Mucosa of rectum (tissue), 2 donors: ENCODE data around the gene PELI1.
A peak's percentile ranks its signal among the peaks of the same experiment; 100 is the strongest.

Experiments
- H3K27ac ChIP-seq, 2 donors: one replicate each; pipeline ENCODE4 v1.7.0; 2013; ENCODE audit warnings: inconsistent platforms in 2 of 2, low read depth in 2 of 2, low read length in 2 of 2
- H3K27me3 ChIP-seq, 2 donors: one replicate each; pipeline ENCODE4 v1.7.0; 2013; ENCODE audit warnings: low read length in 2 of 2; ENCODE audit not compliant: control insufficient read depth in 2 of 2, insufficient read depth in 2 of 2
- H3K36me3 ChIP-seq, 2 donors: one replicate each; pipeline ENCODE4 v1.7.0; 2013; ENCODE audit warnings: low read length in 2 of 2; ENCODE audit not compliant: control insufficient read depth in 2 of 2, insufficient read depth in 2 of 2
- H3K4me1 ChIP-seq, 2 donors: one replicate each; pipeline ENCODE4 v1.7.0; 2013; ENCODE audit warnings: low read length in 2 of 2, mild to moderate bottlenecking in 1 of 2; ENCODE audit not compliant: control insufficient read depth in 2 of 2, insufficient read depth in 2 of 2
- H3K4me3 ChIP-seq, 2 donors: one replicate each; pipeline ENCODE4 v1.7.0; 2013; ENCODE audit warnings: low read length in 2 of 2
- H3K9ac ChIP-seq, 2 donors: one replicate each; pipeline ENCODE4 v1.7.0; 2013; ENCODE audit warnings: low read length in 2 of 2, low read depth in 1 of 2, mild to moderate bottlenecking in 1 of 2
- H3K9me3 ChIP-seq, 2 donors: one replicate each; pipeline ENCODE4 v1.7.0; 2013; ENCODE audit warnings: low read length in 2 of 2; ENCODE audit not compliant: control insufficient read depth in 2 of 2
- donor health status: healthy.
- donor health status: Normal muscosa, but diverticular disease.

Gene PELI1

DNA sequence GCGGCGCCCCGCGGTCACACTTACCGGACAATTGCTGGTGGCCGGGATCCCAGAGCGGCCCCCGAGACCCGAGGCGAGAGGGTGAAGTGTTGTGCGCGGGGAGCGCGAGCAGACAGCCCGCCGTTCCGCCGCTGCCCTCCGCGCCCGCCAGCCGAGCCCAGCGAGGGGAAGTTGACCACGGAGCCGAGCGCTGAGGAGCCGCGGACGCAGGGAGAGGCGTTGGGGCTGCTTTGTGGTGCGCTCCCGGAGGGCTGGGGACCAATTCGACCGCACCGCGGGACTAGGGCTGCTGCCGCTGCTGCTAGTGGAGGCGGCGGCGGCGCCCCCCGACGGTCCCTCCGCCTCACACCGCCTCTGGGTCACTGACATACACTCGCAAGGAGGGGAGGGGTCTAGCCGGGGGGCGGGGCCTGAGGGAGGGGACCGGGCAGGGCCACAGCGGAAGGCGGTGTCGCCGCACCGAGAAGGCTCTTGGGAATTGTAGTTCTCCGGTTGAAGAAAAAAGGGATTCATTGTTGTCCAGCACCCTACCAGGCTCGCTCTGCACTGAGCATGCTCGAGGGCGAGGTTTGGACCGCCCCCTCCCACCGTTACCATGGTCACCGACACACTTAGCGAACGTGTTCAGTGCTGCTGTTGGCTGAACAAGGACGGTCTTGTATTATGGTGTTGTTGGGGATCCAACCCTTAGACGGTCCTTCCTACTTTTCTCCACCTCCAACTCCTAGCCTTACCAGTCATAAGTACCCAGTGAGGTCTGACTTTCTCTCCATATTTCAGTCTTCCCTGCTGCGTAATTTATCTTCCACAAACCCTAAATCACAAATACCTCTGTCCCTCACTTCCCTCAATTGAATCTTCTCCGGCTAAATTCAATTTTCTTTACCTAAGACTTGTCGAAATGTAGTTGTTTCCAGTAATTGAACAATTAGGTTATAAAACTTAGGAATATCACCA lies at the start of gene PELI1:
Gene PELI1 (minus strand): TSS at position 364 of the 957 bp plus-strand sequence. CDS start 36,110 bp downstream, outside the sequence.
- H3K27ac ChIP-seq, result peak within 1 kb of the TSS; percentile 99
- peak within 1 kb of the TSS; percentile 79 to 100 for H3K9ac ChIP-seq
- H3K4me1 ChIP-seq, result peaks cover 8 to 14% of the 10 kb centered on the region in 2 donors
- no peaks in the 10 kb centered on the region for H3K36me3 ChIP-seq
- peak within 1 kb of the TSS; percentile 96 to 99 for H3K4me3 ChIP-seq
- no peaks in the 10 kb centered on the region for H3K27me3 ChIP-seq
- no peaks in the 10 kb centered on the region for H3K9me3 ChIP-seq

GRCh38 chr2:64193491-64193890 lies 49.3 kb upstream of the PELI1 start:
- no peaks in the 10 kb centered on the region for H3K9me3 ChIP-seq
- H3K9ac ChIP-seq, result no peak overlapping the region
- H3K27ac ChIP-seq, result no peak overlapping the region
- no peaks in the 10 kb centered on the region for H3K36me3 ChIP-seq
- no peak overlapping the region for H3K4me3 ChIP-seq
- H3K4me1 ChIP-seq, result peaks cover 0 to 14% of the 10 kb centered on the region in 2 donors
- no peaks in the 10 kb centered on the region for H3K27me3 ChIP-seq

DNA sequence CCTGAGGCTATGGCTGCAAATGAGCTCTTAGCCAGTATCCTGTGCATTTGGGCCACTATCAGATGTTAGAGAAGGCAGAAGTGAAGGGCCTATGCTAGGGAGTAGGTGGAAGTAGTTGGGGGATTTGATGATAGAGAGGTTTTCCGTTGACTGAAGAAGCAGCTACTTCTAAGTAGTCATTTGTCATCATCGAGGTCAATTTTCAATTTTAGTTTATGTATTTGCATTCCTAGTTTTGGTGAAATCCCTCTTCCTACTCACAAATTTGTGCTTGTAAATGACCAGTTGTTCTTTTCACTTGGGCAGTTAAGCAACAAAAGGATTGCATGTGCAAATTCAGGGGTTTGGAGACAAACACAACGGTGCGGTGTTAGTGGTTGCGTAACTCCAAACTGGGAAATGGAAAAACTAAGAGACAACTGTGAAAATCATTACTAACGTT lies 48.5 kb upstream of the PELI1 start:
- Histone ChIP-seq H3K4me1 (peaks cover 0 to 14% of the 10 kb centered on the region in 2 donors), H3K27me3 (no peaks in the 10 kb centered on the region), H3K9ac (no peak overlapping the region), H3K4me3 (no peak overlapping the region), H3K36me3 (no peaks in the 10 kb centered on the region), H3K9me3 (no peaks in the 10 kb centered on the region), H3K27ac (peak overlapping the region; percentile 40 to 45)

GRCh38 chr2:64192125-64192479 lies 47.9 kb upstream of the PELI1 start:
- peak overlapping the region; percentile 40 to 45 for H3K27ac ChIP-seq

DNA sequence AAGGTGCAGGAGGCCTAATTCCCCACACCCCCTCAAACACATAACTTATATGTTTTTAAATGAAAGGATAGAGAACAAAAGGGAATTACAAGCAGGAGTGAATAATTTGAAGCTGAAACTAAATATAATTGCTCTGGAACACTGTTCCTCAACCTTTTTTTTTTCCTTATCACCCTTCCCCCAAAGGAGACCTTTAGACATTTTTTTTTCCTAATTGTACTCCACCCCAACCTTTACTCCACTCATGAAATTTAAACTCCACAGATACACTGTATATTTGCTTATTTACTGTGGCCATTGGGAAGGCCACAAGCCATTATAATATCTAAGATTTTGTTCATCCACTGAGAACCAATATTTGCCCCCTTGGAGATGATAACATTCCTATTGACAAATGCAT lies 45.4 kb upstream of the PELI1 start:
- Histone ChIP-seq H3K9ac (no peak overlapping the region), H3K27me3 (no peaks in the 10 kb centered on the region), H3K36me3 (no peaks in the 10 kb centered on the region), H3K4me3 (no peak overlapping the region), H3K27ac (peak overlapping the region in 1 of 2 donors; percentile 24), H3K9me3 (no peaks in the 10 kb centered on the region), H3K4me1 (peaks cover 0 to 16% of the 10 kb centered on the region in 2 donors)

More at GRCh38 chr2:64192125-64192479, 47.9 kb upstream of the PELI1 start:
- H3K9me3 ChIP-seq, result no peaks in the 10 kb centered on the region
- H3K4me3 ChIP-seq, result no peak overlapping the region
- no peak overlapping the region for H3K9ac ChIP-seq
- no peaks in the 10 kb centered on the region for H3K36me3 ChIP-seq
- peaks cover 0 to 14% of the 10 kb centered on the region in 2 donors for H3K4me1 ChIP-seq
- H3K27me3 ChIP-seq, result no peaks in the 10 kb centered on the region

DNA sequence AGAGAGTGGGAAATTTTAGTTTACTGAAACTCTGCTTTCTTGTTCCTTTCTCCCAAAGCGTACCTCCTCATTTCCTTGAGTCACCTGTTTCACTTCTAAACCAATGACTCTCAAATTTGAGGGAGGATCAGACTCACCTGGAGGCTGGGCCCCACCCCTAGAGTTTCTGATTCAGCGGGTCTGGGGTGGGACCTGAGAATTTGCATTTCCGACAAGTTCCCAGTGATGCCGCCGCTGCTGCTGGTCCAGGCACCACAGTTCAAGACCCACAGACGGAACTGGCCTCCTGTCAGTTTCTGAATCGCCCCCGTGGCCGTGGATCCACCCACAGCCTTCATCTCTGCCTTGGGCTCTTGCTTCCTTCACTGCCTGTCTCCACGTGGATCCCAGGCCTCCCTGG lies 44.9 kb upstream of the PELI1 start:
- H3K27ac ChIP-seq, result peak overlapping the region in 1 of 2 donors; percentile 24
- no peaks in the 10 kb centered on the region for H3K36me3 ChIP-seq
- H3K4me3 ChIP-seq, result no peak overlapping the region
- H3K9ac ChIP-seq, result no peak overlapping the region
- H3K4me1 ChIP-seq, result peaks cover 0 to 16% of the 10 kb centered on the region in 2 donors
- H3K9me3 ChIP-seq, result no peaks in the 10 kb centered on the region
- H3K27me3 ChIP-seq, result no peaks in the 10 kb centered on the region

DNA sequence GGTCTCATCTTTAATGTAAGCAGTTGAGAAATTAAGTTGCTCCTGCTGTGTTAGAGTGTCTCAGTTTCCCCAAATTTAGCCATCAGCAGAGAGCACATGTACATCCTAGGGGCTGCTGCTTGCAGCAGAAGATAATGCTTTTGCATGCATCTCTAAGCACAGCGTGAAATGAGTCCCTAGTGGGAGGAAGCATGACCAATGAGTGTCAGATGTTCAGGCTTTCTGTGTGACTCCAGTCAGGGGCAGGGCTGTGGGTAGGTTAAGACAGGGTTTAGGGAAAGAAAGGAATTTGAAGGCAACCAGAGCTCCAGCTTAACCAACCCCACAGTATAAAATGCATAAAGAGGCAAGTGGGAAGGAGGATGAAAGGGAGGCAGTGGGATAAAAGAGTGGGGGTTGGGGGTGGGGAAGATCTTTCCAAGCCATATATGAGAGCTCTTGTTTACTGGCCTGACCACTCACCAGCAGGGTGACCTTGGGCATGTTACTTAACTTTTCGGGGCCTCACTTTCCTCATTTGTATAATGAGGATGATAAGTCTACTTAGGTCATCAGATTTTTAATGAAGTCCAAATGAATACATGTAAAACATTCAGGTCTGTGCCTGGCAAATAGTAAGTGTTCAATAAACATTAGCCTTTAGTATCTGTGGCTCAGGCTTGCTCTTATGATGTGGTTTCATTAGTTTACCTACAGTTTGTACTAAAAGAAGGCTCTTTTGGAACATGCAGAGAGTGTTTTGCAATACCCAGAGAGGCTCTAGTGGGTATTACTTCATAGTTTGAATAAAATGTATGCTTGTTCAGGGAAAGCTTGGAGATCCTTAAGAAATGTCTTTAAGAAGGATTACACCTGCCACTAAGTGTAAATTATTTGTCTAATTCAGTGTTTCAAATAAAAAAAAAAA lies 42.7 kb upstream of the PELI1 start:
- Histone ChIP-seq H3K27me3 (no peaks in the 10 kb centered on the region), H3K36me3 (no peaks in the 10 kb centered on the region), H3K9me3 (no peaks in the 10 kb centered on the region), H3K27ac (no peak overlapping the region), H3K4me1 (peaks cover 0 to 16% of the 10 kb centered on the region in 2 donors), H3K4me3 (no peak overlapping the region), H3K9ac (no peak overlapping the region)

DNA sequence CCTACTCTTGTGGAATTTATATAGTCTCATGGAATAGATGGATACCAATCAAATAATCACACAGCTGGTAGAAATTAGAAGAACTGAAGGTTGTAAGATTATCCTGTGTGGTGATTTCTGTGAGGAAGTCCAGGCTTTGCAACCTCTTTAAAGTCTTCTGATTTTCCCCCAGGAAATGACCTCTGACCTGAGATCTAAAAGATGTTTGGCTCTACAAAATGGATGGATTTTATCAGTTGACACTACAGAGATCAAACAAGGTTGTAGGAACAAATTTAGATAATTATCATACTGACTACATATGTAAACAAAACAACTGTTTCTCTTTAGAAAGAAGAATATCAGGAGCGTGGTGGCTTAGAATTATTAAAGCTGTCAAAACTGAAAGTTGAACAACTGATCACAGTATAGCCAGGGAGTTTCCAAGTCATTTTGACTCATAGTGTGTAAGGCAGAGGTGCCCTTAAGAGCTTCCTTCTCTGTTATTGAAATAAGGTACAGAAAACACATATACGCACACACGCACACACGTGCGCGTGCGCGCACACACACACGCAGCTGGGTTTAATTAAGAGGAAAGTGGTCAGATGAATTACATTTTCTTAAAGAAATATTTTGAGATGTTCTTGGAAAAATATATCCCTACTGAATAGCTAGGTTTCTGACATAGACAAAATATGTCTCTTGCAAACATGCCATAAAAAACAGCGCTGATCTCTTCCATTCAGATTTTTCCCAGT lies 35.5 kb upstream of the PELI1 start:
- no peak overlapping the region for H3K9ac ChIP-seq
- no peaks in the 10 kb centered on the region for H3K27me3 ChIP-seq

GRCh38 chr2:64177315-64177714 lies 33.1 kb upstream of the PELI1 start:
- Histone ChIP-seq H3K36me3 (no peaks in the 10 kb centered on the region), H3K4me3 (no peak overlapping the region), H3K4me1 (no peaks in the 10 kb centered on the region), H3K27ac (no peak overlapping the region), H3K27me3 (no peaks in the 10 kb centered on the region), H3K9ac (no peak overlapping the region), H3K9me3 (no peaks in the 10 kb centered on the region)

More for the DNA sequence above, 35.5 kb upstream of the PELI1 start:
- H3K4me3 ChIP-seq, result no peak overlapping the region
- no peaks in the 10 kb centered on the region for H3K36me3 ChIP-seq
- no peaks in the 10 kb centered on the region for H3K4me1 ChIP-seq
- no peak overlapping the region for H3K27ac ChIP-seq
- no peaks in the 10 kb centered on the region for H3K9me3 ChIP-seq
